GM23338 (cell line): ENCODE measurements around the gene SETD1A. TPM values are rescaled to one million over a fixed set of nuclear protein-coding genes. Genes with fewer than 3 reads are reported as not detected.

Source experiments
- ATAC-seq: fragments of 200-7000 bp; cut with Tn5 transposase; 3 replicates; pipeline ENCODE4 v1.9.1; 2020
- DNase-seq: peaks from one replicate; pipeline ENCODE4 v3.0.0-alpha.2; 2015; ENCODE audit warnings: low spot score
- H2AFZ ChIP-seq: fragments of 200-600 bp; sonication (generic); 2 replicates; pipeline ENCODE4 v1.8.0; 2016; ENCODE audit warnings: antibody characterized with exemption, mild to moderate bottlenecking, moderate library complexity
- H3F3A ChIP-seq: fragments of 200-600 bp; sonication (generic); replicated peaks from 2 replicates; pipeline ENCODE4 v1.8.0; 2017; ENCODE audit warnings: antibody characterized with exemption, mixed run types, low read depth
- H3K27ac ChIP-seq: fragments of 200-600 bp; sonication (generic); 2 replicates; pipeline ENCODE4 v1.6.1; 2016; ENCODE audit warnings: low read depth
- H3K27me3 ChIP-seq: fragments of 200-600 bp; sonication (generic); 2 replicates; pipeline ENCODE4 v1.8.0; 2016; ENCODE audit warnings: mild to moderate bottlenecking, mixed run types, moderate library complexity; ENCODE audit not compliant: insufficient read depth
- H3K36me3 ChIP-seq: fragments of 200-600 bp; sonication (generic); 2 replicates; pipeline ENCODE4 v1.8.0; 2016; ENCODE audit warnings: mild to moderate bottlenecking; ENCODE audit not compliant: insufficient read depth
- H3K4me1 ChIP-seq: fragments of 200-600 bp; sonication (generic); 2 replicates; pipeline ENCODE4 v1.8.0; 2016; ENCODE audit warnings: mild to moderate bottlenecking, moderate library complexity; ENCODE audit not compliant: insufficient read depth
- H3K4me2 ChIP-seq: fragments of 200-600 bp; sonication (generic); 2 replicates; pipeline ENCODE4 v1.7.1; 2017; ENCODE audit warnings: mixed run types
- H3K4me3 ChIP-seq: fragments of 200-600 bp; sonication (generic); 2 replicates; pipeline ENCODE4 v1.6.1; 2016; ENCODE audit warnings: mixed run types
- H3K79me2 ChIP-seq: fragments of 200-600 bp; sonication (generic); replicated peaks from 2 replicates; pipeline ENCODE4 v1.8.0; 2017; ENCODE audit warnings: mild to moderate bottlenecking; ENCODE audit not compliant: insufficient read depth
- H3K9me2 ChIP-seq: fragments of 200-600 bp; sonication (generic); 2 replicates; pipeline ENCODE4 v1.8.0; 2017; ENCODE audit not compliant: insufficient read depth
- H4K20me1 ChIP-seq: fragments of 200-600 bp; sonication (generic); replicated peaks from 2 replicates; pipeline ENCODE4 v1.8.0; 2017; ENCODE audit warnings: mild to moderate bottlenecking; ENCODE audit not compliant: insufficient read depth
- H3K27ac Mint-ChIP-seq: 2 replicates; pipeline ENCODE4 v1.8.0; 2020; ENCODE audit warnings: inconsistent platforms, mild to moderate bottlenecking, moderate library complexity, mixed read lengths
- H3K27me3 Mint-ChIP-seq: 3 replicates; pipeline ENCODE4 v1.8.0; 2022; ENCODE audit warnings: low read depth, mild to moderate bottlenecking, moderate library complexity, mixed read lengths, inconsistent platforms; ENCODE audit not compliant: insufficient read depth, poor library complexity
- H3K36me3 Mint-ChIP-seq: 3 replicates; pipeline ENCODE4 v1.8.0; 2021; ENCODE audit warnings: low read depth, mild to moderate bottlenecking, inconsistent platforms, moderate library complexity, mixed read lengths
- H3K4me1 Mint-ChIP-seq: 3 replicates; pipeline ENCODE4 v1.8.0; 2020; ENCODE audit warnings: mild to moderate bottlenecking, inconsistent platforms, mixed read lengths
- H3K4me3 Mint-ChIP-seq: 3 replicates; pipeline ENCODE4 v1.8.0; 2021; ENCODE audit warnings: moderate library complexity, mild to moderate bottlenecking, inconsistent platforms, mixed read lengths
- H3K9me3 Mint-ChIP-seq: 3 replicates; pipeline ENCODE4 v1.8.0; 2020; ENCODE audit warnings: moderate library complexity, mild to moderate bottlenecking, inconsistent platforms, mixed read lengths
- CREB1 ChIP-seq: fragments of 250-450 bp; sonication (Bioruptor Pico); IDR thresholded peaks from 2 replicates; pipeline ENCODE4 v1.5.0; 2020; ENCODE audit warnings: low read depth, mild to moderate bottlenecking, moderate library complexity
- CTCF ChIP-seq, 2 experiments: fragments of 200-600 bp in 1 of 2; sonication (generic) in 1 of 2; conservative IDR thresholded peaks; 2 replicates each; pipeline versions ENCODE4 v1.5.1 to v1.6.1; 2016 to 2017; ENCODE audit warnings: antibody characterized with exemption in 2 of 2, low read depth in 2 of 2, mild to moderate bottlenecking in 2 of 2, moderate library complexity in 1 of 2
- ETS1 ChIP-seq: IDR thresholded peaks from 2 replicates; pipeline ENCODE4 v1.6.1; 2016; ENCODE audit warnings: antibody characterized with exemption
- EZH2 ChIP-seq: fragments of 200-600 bp; sonication (generic); IDR thresholded peaks from one replicate; pipeline ENCODE4 v1.8.0; 2017; ENCODE audit warnings: antibody characterized with exemption, mild to moderate bottlenecking, low read depth; ENCODE audit not compliant: unreplicated experiment
- EZH2phosphoT487 ChIP-seq: fragments of 200-600 bp; sonication (generic); IDR thresholded peaks from one replicate; pipeline ENCODE4 v1.8.1; 2018; ENCODE audit warnings: antibody characterized with exemption; ENCODE audit not compliant: unreplicated experiment
- JUNB ChIP-seq: IDR thresholded peaks from one replicate; pipeline ENCODE4 v1.6.1; 2016; ENCODE audit warnings: antibody characterized with exemption; ENCODE audit not compliant: unreplicated experiment
- REST ChIP-seq: IDR thresholded peaks from one replicate; pipeline ENCODE4 v1.6.1; 2018; ENCODE audit warnings: antibody characterized with exemption; ENCODE audit not compliant: unreplicated experiment
- ZNF114 ChIP-seq: fragments of 250-450 bp; sonication (Bioruptor Pico); IDR thresholded peaks from 2 replicates; pipeline ENCODE4 v1.5.0; 2020; ENCODE audit warnings: mild to moderate bottlenecking, moderate library complexity
- ZNF331 ChIP-seq: fragments of 250-450 bp; sonication (Bioruptor Pico); IDR thresholded peaks from 2 replicates; pipeline ENCODE4 v1.5.0; 2020; ENCODE audit warnings: low read depth, mild to moderate bottlenecking, moderate library complexity
- polyA plus RNA-seq: library from polyadenylated mRNA; unstranded; fragments of >200 nt; fragmentation: Nextera tagmentation; extraction: Ambion mirVana; gene quantifications from 2 replicates; pipeline ENCODE4 v1.2.1, GENCODE V29; 2016
- total RNA-seq: library from RNA; depleted of rRNA; stranded (reverse); fragments of >200 nt; shearing (Covaris generic); gene quantifications from 2 replicates; pipeline ENCODE4 v1.2.3, GENCODE V29; 2014

The SETD1A gene
- total and polyA plus RNA-seq, 2 experiments from 2014 or later = 10.8 to 21.9 TPM

- Mint-ChIP-seq H3K9me3 (peaks cover 2% of the 10 kb centered on the region; the same call in 1 of the 3 replicates), H3K27me3 (peaks cover 11% of the 10 kb centered on the region), H3K4me3 (no peak overlapping the region), H3K27ac (no peak overlapping the region), H3K4me1 (peaks cover 6% of the 10 kb centered on the region; the same call in 2 of the 3 replicates), H3K36me3 (peaks cover 22% of the 10 kb centered on the region)
- Histone ChIP-seq H3K27me3 (no peaks in the 10 kb centered on the region), H3K27ac (no peak overlapping the region), H3K4me1 (no peaks in the 10 kb centered on the region), H3K36me3 (peaks cover 4% of the 10 kb centered on the region; the same call in 1 of the 2 replicates), H3K4me3 (no peak overlapping the region), H3F3A (peaks cover 13% of the 10 kb centered on the region), H4K20me1 (no peaks in the 10 kb centered on the region; the same call in 1 of the 2 replicates), H3K79me2 (no peaks in the 10 kb centered on the region), H3K4me2 (no peak overlapping the region), H2AFZ (no peak overlapping the region), H3K9me2 (no peaks in the 10 kb centered on the region)
- ATAC-seq (no peak), DNase-seq (no peak)
- TF ChIP-seq EZH2phosphoT487 (no peak), CTCF (conservative IDR thresholded peaks at IDR 0.05; ENCODE audit: low read depth in 2 of 2) (0 out of 4 replicates have a peak, but pooled peaks of 1 of the 2 experiments have one; percentile 11)
Observed at GRCh38 chr16:30986129-30986991, 28.8 kb downstream of the SETD1A start.

- TF ChIP-seq CTCF (conservative IDR thresholded peaks at IDR 0.05; ENCODE audit: low read depth in 2 of 2) (no peak), REST (no peak), EZH2phosphoT487 (no peak), ZNF331 (CRISPR knock-in tag) (no peak), EZH2 (no peak), CREB1 (CRISPR knock-in tag) (no peak), ETS1 (no peak), JUNB (no peak), ZNF114 (no peak)
- no peaks in the 10 kb centered on the region for H3K4me1 ChIP-seq
- H3K4me3 ChIP-seq = no peak overlapping the region
- peaks cover 4% of the 10 kb centered on the region; the same call in 1 of the 2 replicates for H3K36me3 ChIP-seq
- peak; percentile 47 for DNase-seq
- Mint-ChIP-seq H3K27ac (no peak overlapping the region), H3K4me3 (no peak overlapping the region), H3K36me3 (peaks cover 10% of the 10 kb centered on the region), H3K9me3 (no peaks in the 10 kb centered on the region; the same call in 2 of the 3 replicates), H3K27me3 (peaks cover 15% of the 10 kb centered on the region), H3K4me1 (peaks cover 6% of the 10 kb centered on the region; the same call in 2 of the 3 replicates)
- no peaks in the 10 kb centered on the region for H3K79me2 ChIP-seq
- ATAC-seq = no peak
- H3F3A ChIP-seq = peaks cover 13% of the 10 kb centered on the region
- H3K9me2 ChIP-seq = no peaks in the 10 kb centered on the region
- no peak overlapping the region for H3K27ac ChIP-seq
- H3K4me2 ChIP-seq = no peak overlapping the region
- no peak overlapping the region for H2AFZ ChIP-seq
- no peaks in the 10 kb centered on the region for H3K27me3 ChIP-seq
- no peaks in the 10 kb centered on the region; the same call in 1 of the 2 replicates for H4K20me1 ChIP-seq
Observed at GRCh38 chr16:30987581-30988190, 30.1 kb downstream of the SETD1A start.
